Measurements from ENCODE around the gene DIAPH1.

The DIAPH1 gene

DNA sequence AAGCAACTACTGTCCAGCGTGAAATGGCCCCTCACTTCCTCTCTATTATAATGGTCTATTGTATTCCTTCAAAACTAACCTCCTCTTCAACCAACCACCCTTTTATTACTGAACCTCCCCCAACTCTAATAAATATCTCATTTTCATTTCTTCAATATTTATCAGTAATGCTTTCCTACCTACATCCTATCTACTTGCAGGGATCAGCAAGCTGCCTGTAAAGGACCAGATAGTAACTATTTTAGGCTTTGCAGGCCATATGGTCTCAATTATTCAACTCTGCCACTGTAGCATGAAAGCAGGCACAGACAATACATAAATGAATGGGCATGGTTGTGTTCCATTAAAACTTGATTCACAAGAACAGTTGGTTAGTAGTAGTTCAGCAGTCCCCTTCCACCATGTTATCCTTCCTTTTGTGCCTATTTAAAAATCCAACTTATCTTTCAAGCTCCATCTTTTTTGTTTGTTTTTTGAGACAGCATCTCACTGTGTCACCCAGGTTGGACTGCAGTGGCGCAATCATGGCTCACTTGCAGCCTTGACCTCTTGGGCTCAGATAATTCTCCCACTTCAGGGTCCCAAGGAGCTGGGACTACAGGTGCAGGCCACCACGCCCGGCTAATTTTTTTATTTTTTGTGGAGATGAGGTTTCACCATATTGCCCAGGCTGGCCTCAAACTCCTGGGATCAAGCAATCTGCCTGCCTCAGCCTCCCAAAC is 84.1 kb downstream of the DIAPH1 start:
- Histone ChIP-seq H3F3A (ENCODE audit: low read depth) (no peaks in the 10 kb centered on the region), H3K9ac (ENCODE audit: low read depth, low read length, poor library complexity, severe bottlenecking) (no peak overlapping the region), H3K36me3 (ENCODE audit: insufficient read depth, low read length) (peaks cover 74% of the 10 kb centered on the region), H3K79me2 (ENCODE audit: insufficient read depth, low read length) (no peaks in the 10 kb centered on the region), H4K20me1 (ENCODE audit: insufficient read depth, low read length, poor library complexity, severe bottlenecking) (no peaks in the 10 kb centered on the region), H3K4me1 (ENCODE audit: insufficient read depth, low read length, poor library complexity, severe bottlenecking) (no peaks in the 10 kb centered on the region), H3K9me2 (replicated peaks; ENCODE audit: low read depth, low read length) (no peaks in the 10 kb centered on the region), H3K4me2 (ENCODE audit: low read depth, low read length, poor library complexity, severe bottlenecking) (no peak overlapping the region), H3K4me3 (ENCODE audit: low read length, poor library complexity, severe bottlenecking) (no peak overlapping the region), H3K27me3 (ENCODE audit: insufficient read depth, low read length, poor library complexity, severe bottlenecking) (no peaks in the 10 kb centered on the region), H3K9me3 (ENCODE audit: insufficient read depth, low read depth, low read length) (no peaks in the 10 kb centered on the region), H2AFZ (ENCODE audit: low read length) (no peak overlapping the region)
- TF ChIP-seq, protein P1, sequence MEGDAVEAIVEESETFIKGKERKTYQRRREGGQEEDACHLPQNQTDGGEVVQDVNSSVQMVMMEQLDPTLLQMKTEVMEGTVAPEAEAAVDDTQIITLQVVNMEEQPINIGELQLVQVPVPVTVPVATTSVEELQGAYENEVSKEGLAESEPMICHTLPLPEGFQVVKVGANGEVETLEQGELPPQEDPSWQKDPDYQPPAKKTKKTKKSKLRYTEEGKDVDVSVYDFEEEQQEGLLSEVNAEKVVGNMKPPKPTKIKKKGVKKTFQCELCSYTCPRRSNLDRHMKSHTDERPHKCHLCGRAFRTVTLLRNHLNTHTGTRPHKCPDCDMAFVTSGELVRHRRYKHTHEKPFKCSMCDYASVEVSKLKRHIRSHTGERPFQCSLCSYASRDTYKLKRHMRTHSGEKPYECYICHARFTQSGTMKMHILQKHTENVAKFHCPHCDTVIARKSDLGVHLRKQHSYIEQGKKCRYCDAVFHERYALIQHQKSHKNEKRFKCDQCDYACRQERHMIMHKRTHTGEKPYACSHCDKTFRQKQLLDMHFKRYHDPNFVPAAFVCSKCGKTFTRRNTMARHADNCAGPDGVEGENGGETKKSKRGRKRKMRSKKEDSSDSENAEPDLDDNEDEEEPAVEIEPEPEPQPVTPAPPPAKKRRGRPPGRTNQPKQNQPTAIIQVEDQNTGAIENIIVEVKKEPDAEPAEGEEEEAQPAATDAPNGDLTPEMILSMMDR (conservative IDR thresholded peaks at IDR 0.05; ENCODE audit: low read length) = no peak
- no peak for TF ChIP-seq EZH2phosphoT487 (IDR thresholded peaks at IDR 0.05; ENCODE audit: borderline replicate concordance)

DNA sequence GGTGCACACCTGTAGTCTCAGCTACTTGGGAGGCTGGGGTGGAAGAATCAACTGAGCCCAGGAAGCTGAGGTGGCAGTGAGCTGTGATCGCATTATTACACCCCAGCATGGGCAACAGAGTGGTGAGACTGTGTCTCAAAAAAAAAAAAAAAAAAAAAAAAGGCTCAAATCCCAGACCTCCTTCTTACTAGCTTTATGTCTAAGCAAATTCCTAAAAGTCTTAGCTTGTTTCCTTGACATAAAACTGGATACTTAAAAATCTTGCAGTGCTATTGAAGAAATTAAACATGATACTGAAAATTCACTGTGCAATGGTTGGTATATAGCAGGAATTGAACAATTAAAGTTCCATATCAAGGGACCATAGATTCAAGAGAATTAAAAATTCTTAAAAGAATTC is 84.9 kb downstream of the DIAPH1 start:
- Histone ChIP-seq H3K4me2 (ENCODE audit: low read depth, low read length, poor library complexity, severe bottlenecking) (no peak overlapping the region), H3K36me3 (ENCODE audit: insufficient read depth, low read length) (peaks cover 82% of the 10 kb centered on the region), H3F3A (ENCODE audit: low read depth) (no peaks in the 10 kb centered on the region), H3K4me1 (ENCODE audit: insufficient read depth, low read length, poor library complexity, severe bottlenecking) (no peaks in the 10 kb centered on the region), H2AFZ (ENCODE audit: low read length) (no peak overlapping the region), H3K27me3 (ENCODE audit: insufficient read depth, low read length, poor library complexity, severe bottlenecking) (no peaks in the 10 kb centered on the region), H3K9me2 (replicated peaks; ENCODE audit: low read depth, low read length) (no peaks in the 10 kb centered on the region), H3K9ac (ENCODE audit: low read depth, low read length, poor library complexity, severe bottlenecking) (no peak overlapping the region), H3K79me2 (ENCODE audit: insufficient read depth, low read length) (no peaks in the 10 kb centered on the region), H4K20me1 (ENCODE audit: insufficient read depth, low read length, poor library complexity, severe bottlenecking) (no peaks in the 10 kb centered on the region), H3K9me3 (ENCODE audit: insufficient read depth, low read depth, low read length) (no peaks in the 10 kb centered on the region), H3K4me3 (ENCODE audit: low read length, poor library complexity, severe bottlenecking) (no peak overlapping the region)
- TF ChIP-seq, protein P1 (conservative IDR thresholded peaks at IDR 0.05; ENCODE audit: low read length) = no peak
- no peak for TF ChIP-seq EZH2phosphoT487 (IDR thresholded peaks at IDR 0.05; ENCODE audit: borderline replicate concordance)

DNA sequence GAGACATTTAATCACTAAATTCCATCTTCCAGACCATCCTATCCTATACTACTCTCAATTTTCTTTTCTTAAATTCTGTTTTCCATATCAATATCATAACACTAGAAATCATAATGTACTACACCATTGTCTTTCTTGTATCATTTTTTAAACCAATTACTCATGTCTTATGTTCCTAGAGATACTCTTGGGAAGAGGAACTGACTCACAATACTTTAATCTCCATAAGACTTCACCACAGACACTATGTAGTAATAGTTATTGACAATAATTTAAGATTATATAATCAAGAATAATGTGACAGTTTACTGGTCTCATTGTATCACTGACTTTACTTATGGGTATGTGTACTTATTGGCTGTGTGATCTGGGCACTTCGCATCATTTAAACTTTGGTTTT is 86.1 kb downstream of the DIAPH1 start:
- no peaks in the 10 kb centered on the region for H3K79me2 ChIP-seq (ENCODE audit: insufficient read depth, low read length)

More for the DNA sequence above, 86.1 kb downstream of the DIAPH1 start:
- Histone ChIP-seq H3K9ac (ENCODE audit: low read depth, low read length, poor library complexity, severe bottlenecking) (no peak overlapping the region), H3K4me2 (ENCODE audit: low read depth, low read length, poor library complexity, severe bottlenecking) (no peak overlapping the region), H3K36me3 (ENCODE audit: insufficient read depth, low read length) (peaks cover 93% of the 10 kb centered on the region), H3K4me3 (ENCODE audit: low read length, poor library complexity, severe bottlenecking) (no peak overlapping the region), H3K9me2 (replicated peaks; ENCODE audit: low read depth, low read length) (no peaks in the 10 kb centered on the region), H4K20me1 (ENCODE audit: insufficient read depth, low read length, poor library complexity, severe bottlenecking) (no peaks in the 10 kb centered on the region), H3K9me3 (ENCODE audit: insufficient read depth, low read depth, low read length) (no peaks in the 10 kb centered on the region), H3F3A (ENCODE audit: low read depth) (no peaks in the 10 kb centered on the region), H3K4me1 (ENCODE audit: insufficient read depth, low read length, poor library complexity, severe bottlenecking) (no peaks in the 10 kb centered on the region), H3K27me3 (ENCODE audit: insufficient read depth, low read length, poor library complexity, severe bottlenecking) (no peaks in the 10 kb centered on the region), H2AFZ (ENCODE audit: low read length) (no peak overlapping the region)
- TF ChIP-seq, protein P1 (conservative IDR thresholded peaks at IDR 0.05; ENCODE audit: low read length) = no peak
- TF ChIP-seq EZH2phosphoT487 (IDR thresholded peaks at IDR 0.05; ENCODE audit: borderline replicate concordance) = no peak
